GM23338 (cell line): Measurements from ENCODE around the gene LRIG1. TPM values are rescaled to one million over a fixed set of nuclear protein-coding genes. Genes with fewer than 3 reads are reported as not detected.

ENCODE experiments used
- ATAC-seq: fragments of 200-7000 bp; cut with Tn5 transposase; 3 replicates; pipeline ENCODE4 v1.9.1; 2020
- DNase-seq: peaks from one replicate; pipeline ENCODE4 v3.0.0-alpha.2; 2015; ENCODE audit warnings: low spot score
- H2AFZ ChIP-seq: fragments of 200-600 bp; sonication (generic); 2 replicates; pipeline ENCODE4 v1.8.0; 2016; ENCODE audit warnings: antibody characterized with exemption, mild to moderate bottlenecking, moderate library complexity
- H3F3A ChIP-seq: fragments of 200-600 bp; sonication (generic); replicated peaks from 2 replicates; pipeline ENCODE4 v1.8.0; 2017; ENCODE audit warnings: antibody characterized with exemption, mixed run types, low read depth
- H3K27ac ChIP-seq: fragments of 200-600 bp; sonication (generic); 2 replicates; pipeline ENCODE4 v1.6.1; 2016; ENCODE audit warnings: low read depth
- H3K27me3 ChIP-seq: fragments of 200-600 bp; sonication (generic); 2 replicates; pipeline ENCODE4 v1.8.0; 2016; ENCODE audit warnings: mild to moderate bottlenecking, mixed run types, moderate library complexity; ENCODE audit not compliant: insufficient read depth
- H3K36me3 ChIP-seq: fragments of 200-600 bp; sonication (generic); 2 replicates; pipeline ENCODE4 v1.8.0; 2016; ENCODE audit warnings: mild to moderate bottlenecking; ENCODE audit not compliant: insufficient read depth
- H3K4me1 ChIP-seq: fragments of 200-600 bp; sonication (generic); 2 replicates; pipeline ENCODE4 v1.8.0; 2016; ENCODE audit warnings: mild to moderate bottlenecking, moderate library complexity; ENCODE audit not compliant: insufficient read depth
- H3K4me2 ChIP-seq: fragments of 200-600 bp; sonication (generic); 2 replicates; pipeline ENCODE4 v1.7.1; 2017; ENCODE audit warnings: mixed run types
- H3K4me3 ChIP-seq: fragments of 200-600 bp; sonication (generic); 2 replicates; pipeline ENCODE4 v1.6.1; 2016; ENCODE audit warnings: mixed run types
- H3K79me2 ChIP-seq: fragments of 200-600 bp; sonication (generic); replicated peaks from 2 replicates; pipeline ENCODE4 v1.8.0; 2017; ENCODE audit warnings: mild to moderate bottlenecking; ENCODE audit not compliant: insufficient read depth
- H3K9me2 ChIP-seq: fragments of 200-600 bp; sonication (generic); 2 replicates; pipeline ENCODE4 v1.8.0; 2017; ENCODE audit not compliant: insufficient read depth
- H4K20me1 ChIP-seq: fragments of 200-600 bp; sonication (generic); replicated peaks from 2 replicates; pipeline ENCODE4 v1.8.0; 2017; ENCODE audit warnings: mild to moderate bottlenecking; ENCODE audit not compliant: insufficient read depth
- H3K27ac Mint-ChIP-seq: 2 replicates; pipeline ENCODE4 v1.8.0; 2020; ENCODE audit warnings: inconsistent platforms, mild to moderate bottlenecking, moderate library complexity, mixed read lengths
- H3K27me3 Mint-ChIP-seq: 3 replicates; pipeline ENCODE4 v1.8.0; 2022; ENCODE audit warnings: low read depth, mild to moderate bottlenecking, moderate library complexity, mixed read lengths, inconsistent platforms; ENCODE audit not compliant: insufficient read depth, poor library complexity
- H3K36me3 Mint-ChIP-seq: 3 replicates; pipeline ENCODE4 v1.8.0; 2021; ENCODE audit warnings: low read depth, mild to moderate bottlenecking, inconsistent platforms, moderate library complexity, mixed read lengths
- H3K4me1 Mint-ChIP-seq: 3 replicates; pipeline ENCODE4 v1.8.0; 2020; ENCODE audit warnings: mild to moderate bottlenecking, inconsistent platforms, mixed read lengths
- H3K4me3 Mint-ChIP-seq: 3 replicates; pipeline ENCODE4 v1.8.0; 2021; ENCODE audit warnings: moderate library complexity, mild to moderate bottlenecking, inconsistent platforms, mixed read lengths
- H3K9me3 Mint-ChIP-seq: 3 replicates; pipeline ENCODE4 v1.8.0; 2020; ENCODE audit warnings: moderate library complexity, mild to moderate bottlenecking, inconsistent platforms, mixed read lengths
- NANOG ChIP-seq: IDR thresholded peaks from 2 replicates; pipeline ENCODE4 v1.6.1; 2016; ENCODE audit warnings: antibody characterized with exemption, borderline replicate concordance
- REST ChIP-seq: IDR thresholded peaks from one replicate; pipeline ENCODE4 v1.6.1; 2018; ENCODE audit warnings: antibody characterized with exemption; ENCODE audit not compliant: unreplicated experiment
- ZNF462 ChIP-seq: fragments of 250-450 bp; sonication (Bioruptor Pico); IDR thresholded peaks from 2 replicates; pipeline ENCODE4 v1.5.0; 2020; ENCODE audit warnings: mild to moderate bottlenecking, moderate library complexity
- polyA plus RNA-seq: library from polyadenylated mRNA; unstranded; fragments of >200 nt; fragmentation: Nextera tagmentation; extraction: Ambion mirVana; gene quantifications from 2 replicates; pipeline ENCODE4 v1.2.1, GENCODE V29; 2016
- total RNA-seq: library from RNA; depleted of rRNA; stranded (reverse); fragments of >200 nt; shearing (Covaris generic); gene quantifications from 2 replicates; pipeline ENCODE4 v1.2.3, GENCODE V29; 2014

LRIG1 gene
- total and polyA plus RNA-seq, 2 experiments from 2014 or later: 40.0 to 134 TPM

GRCh38 chr3:66495668-66496045, 5.2 kb downstream of the LRIG1 start:
- Histone ChIP-seq H4K20me1 (peaks cover 3% of the 10 kb centered on the region; the same call in 1 of the 2 replicates), H3K4me2 (peak overlapping the region; percentile 89), H3K27ac (peak overlapping the region; percentile 85), H3K9me2 (no peaks in the 10 kb centered on the region), H2AFZ (no peak overlapping the region), H3K27me3 (no peaks in the 10 kb centered on the region), H3F3A (0 out of 2 replicates have a peak, but pooled peaks cover 6% of the 10 kb centered on the region), H3K36me3 (no peaks in the 10 kb centered on the region), H3K4me1 (peaks cover 69% of the 10 kb centered on the region), H3K4me3 (peak overlapping the region; percentile 69), H3K79me2 (peaks cover 79% of the 10 kb centered on the region)
- peaks cover 9% of the 10 kb centered on the region; the same call in 2 of the 3 replicates for H3K36me3 Mint-ChIP-seq
- peaks cover 3% of the 10 kb centered on the region for H3K27me3 Mint-ChIP-seq
- H3K4me1 Mint-ChIP-seq: peaks cover 75% of the 10 kb centered on the region
- peak overlapping the region; percentile 95 for H3K4me3 Mint-ChIP-seq
- H3K27ac Mint-ChIP-seq: peak overlapping the region; percentile 90
- H3K9me3 Mint-ChIP-seq: 0 out of 3 replicates have a peak, but pooled peaks cover 2% of the 10 kb centered on the region
- TF ChIP-seq ZNF462 (peak; percentile 88), REST (no peak), NANOG (peak; percentile 58; the same call in 1 of the 2 replicates)
- DNase-seq: peak; percentile 86
- ATAC-seq: peak; percentile 75
